Hepatocyte (in vitro differentiated cells): ENCODE measurements around the gene BCL3. TPM values are rescaled to one million over a fixed set of nuclear protein-coding genes. Genes with fewer than 3 reads are reported as not detected.
"Not testable (repeated sequence)": the region's sequence is repeated elsewhere in the genome, so short reads cannot be mapped to it uniquely, and the experiment has no call there.

ENCODE experiments used
- DNase-seq: peaks from one replicate; pipeline ENCODE4 v3.0.0-alpha.2; 2016; ENCODE audit warnings: low spot score
- H2AFZ ChIP-seq: fragments of 200-600 bp; sonication (generic); 2 replicates; pipeline ENCODE4 v1.6.0; 2016; ENCODE audit warnings: antibody characterized with exemption, mild to moderate bottlenecking
- H3K27ac ChIP-seq: fragments of 200-600 bp; sonication (generic); 2 replicates; pipeline ENCODE4 v1.5.1; 2016; ENCODE audit warnings: mild to moderate bottlenecking
- H3K27me3 ChIP-seq: fragments of 200-600 bp; sonication (generic); 2 replicates; pipeline ENCODE4 v1.6.1; 2016
- H3K36me3 ChIP-seq: fragments of 200-600 bp; sonication (generic); replicated peaks from 2 replicates; pipeline ENCODE4 v1.5.1; 2016; ENCODE audit warnings: low read depth; ENCODE audit not compliant: insufficient read depth
- H3K4me1 ChIP-seq: fragments of 200-600 bp; sonication (generic); 2 replicates; pipeline ENCODE4 v1.5.1; 2016; ENCODE audit warnings: mild to moderate bottlenecking, moderate library complexity; ENCODE audit not compliant: insufficient read depth
- H3K4me2 ChIP-seq: fragments of 200-600 bp; sonication (generic); 2 replicates; pipeline ENCODE4 v1.6.0; 2016
- H3K4me3 ChIP-seq: fragments of 200-600 bp; sonication (generic); 2 replicates; pipeline ENCODE4 v1.5.1; 2016; ENCODE audit warnings: mild to moderate bottlenecking
- H3K79me2 ChIP-seq: fragments of 200-600 bp; sonication (generic); 2 replicates; pipeline ENCODE4 v1.6.0; 2017; ENCODE audit warnings: mild to moderate bottlenecking
- H3K9me2 ChIP-seq: fragments of 200-600 bp; sonication (generic); replicated peaks from 2 replicates; pipeline ENCODE4 v1.6.0; 2017; ENCODE audit warnings: mild to moderate bottlenecking; ENCODE audit not compliant: insufficient read depth
- H3K9me3 ChIP-seq: fragments of 200-600 bp; sonication (generic); 2 replicates; pipeline ENCODE4 v1.5.1; 2016; ENCODE audit warnings: low read depth, mild to moderate bottlenecking
- H4K20me1 ChIP-seq: fragments of 200-600 bp; sonication (generic); 2 replicates; pipeline ENCODE4 v1.6.0; 2016; ENCODE audit warnings: mild to moderate bottlenecking; ENCODE audit not compliant: insufficient read depth, poor library complexity, severe bottlenecking
- EZH2 ChIP-seq: fragments of 200-600 bp; sonication (generic); IDR thresholded peaks from 2 replicates; pipeline ENCODE4 v1.6.1; 2016; ENCODE audit warnings: antibody characterized with exemption, mild to moderate bottlenecking, borderline replicate concordance
- EZH2phosphoT487 ChIP-seq: fragments of 200-600 bp; sonication (generic); IDR thresholded peaks from one replicate; pipeline ENCODE4 v1.6.1; 2018; ENCODE audit warnings: antibody characterized with exemption, mild to moderate bottlenecking, low read depth, moderate library complexity; ENCODE audit not compliant: unreplicated experiment, severe bottlenecking
- WGBS: methylation state at CpG from one replicate; pipeline ENCODE4 v1.1.6; 2016; ENCODE audit warnings: low lambda C conversion rate; ENCODE audit errors: missing lambda C conversion rate; 5-methylcytosine and 5-hydroxymethylcytosine counted together
- polyA plus RNA-seq: library from polyadenylated mRNA; unstranded; fragments of >200 nt; fragmentation: Nextera tagmentation; extraction: Ambion mirVana; gene quantifications from 2 replicates; pipeline ENCODE4 v1.2.1, GENCODE V29; 2016
- total RNA-seq: library from RNA; depleted of rRNA; stranded (reverse); fragments of >200 nt; gene quantifications from 2 replicates; pipeline ENCODE4 v1.2.3, GENCODE V29; 2014
- TF ChIP-seq, protein P1 (sequence below): fragments of 200-600 bp; sonication (generic); IDR thresholded peaks from 2 replicates; pipeline ENCODE4 v1.5.1; 2016; ENCODE audit warnings: antibody characterized with exemption, mild to moderate bottlenecking; ENCODE audit not compliant: poor library complexity

Gene BCL3
- total and polyA plus RNA-seq, 2 experiments from 2014 or later, result 6.3 to 45.7 TPM

GRCh38 chr19:44717603-44718002, 30.9 kb upstream of the BCL3 start:
- DNase-seq, result no peak
- Histone ChIP-seq H3K4me1 (peaks cover 14% of the 10 kb centered on the region), H3K36me3 (no peaks in the 10 kb centered on the region), H3K4me3 (no peak overlapping the region), H3K27ac (peak overlapping the region; percentile 95), H4K20me1 (no peaks in the 10 kb centered on the region), H3K9me3 (no peaks in the 10 kb centered on the region), H3K27me3 (no peaks in the 10 kb centered on the region), H3K79me2 (peaks cover 8% of the 10 kb centered on the region), H3K4me2 (no peak overlapping the region), H3K9me2 (no peaks in the 10 kb centered on the region), H2AFZ (no peak overlapping the region)
- no peak for TF ChIP-seq EZH2phosphoT487
- TF ChIP-seq, protein P1, sequence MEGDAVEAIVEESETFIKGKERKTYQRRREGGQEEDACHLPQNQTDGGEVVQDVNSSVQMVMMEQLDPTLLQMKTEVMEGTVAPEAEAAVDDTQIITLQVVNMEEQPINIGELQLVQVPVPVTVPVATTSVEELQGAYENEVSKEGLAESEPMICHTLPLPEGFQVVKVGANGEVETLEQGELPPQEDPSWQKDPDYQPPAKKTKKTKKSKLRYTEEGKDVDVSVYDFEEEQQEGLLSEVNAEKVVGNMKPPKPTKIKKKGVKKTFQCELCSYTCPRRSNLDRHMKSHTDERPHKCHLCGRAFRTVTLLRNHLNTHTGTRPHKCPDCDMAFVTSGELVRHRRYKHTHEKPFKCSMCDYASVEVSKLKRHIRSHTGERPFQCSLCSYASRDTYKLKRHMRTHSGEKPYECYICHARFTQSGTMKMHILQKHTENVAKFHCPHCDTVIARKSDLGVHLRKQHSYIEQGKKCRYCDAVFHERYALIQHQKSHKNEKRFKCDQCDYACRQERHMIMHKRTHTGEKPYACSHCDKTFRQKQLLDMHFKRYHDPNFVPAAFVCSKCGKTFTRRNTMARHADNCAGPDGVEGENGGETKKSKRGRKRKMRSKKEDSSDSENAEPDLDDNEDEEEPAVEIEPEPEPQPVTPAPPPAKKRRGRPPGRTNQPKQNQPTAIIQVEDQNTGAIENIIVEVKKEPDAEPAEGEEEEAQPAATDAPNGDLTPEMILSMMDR, result no peak
- no peak for TF ChIP-seq EZH2
- 95% methylated on average over 6 of the region's 6 CpGs for WGBS

- Histone ChIP-seq H3K27ac (peak overlapping the region; percentile 95), H3K9me3 (no peaks in the 10 kb centered on the region), H3K27me3 (no peaks in the 10 kb centered on the region), H4K20me1 (no peaks in the 10 kb centered on the region), H3K9me2 (no peaks in the 10 kb centered on the region), H2AFZ (peak overlapping the region; percentile 19), H3K4me3 (no peak overlapping the region), H3K4me1 (peaks cover 14% of the 10 kb centered on the region), H3K36me3 (no peaks in the 10 kb centered on the region), H3K79me2 (peaks cover 8% of the 10 kb centered on the region), H3K4me2 (peak overlapping the region; percentile 69)
- 26% methylated on average over 10 of the region's 11 CpGs for WGBS
- TF ChIP-seq EZH2phosphoT487 (no peak), EZH2 (no peak)
- TF ChIP-seq, protein P1, result no peak
- peak; percentile 81 for DNase-seq
Observed at GRCh38 chr19:44718441-44719261, 29.9 kb upstream of the BCL3 start.

DNA sequence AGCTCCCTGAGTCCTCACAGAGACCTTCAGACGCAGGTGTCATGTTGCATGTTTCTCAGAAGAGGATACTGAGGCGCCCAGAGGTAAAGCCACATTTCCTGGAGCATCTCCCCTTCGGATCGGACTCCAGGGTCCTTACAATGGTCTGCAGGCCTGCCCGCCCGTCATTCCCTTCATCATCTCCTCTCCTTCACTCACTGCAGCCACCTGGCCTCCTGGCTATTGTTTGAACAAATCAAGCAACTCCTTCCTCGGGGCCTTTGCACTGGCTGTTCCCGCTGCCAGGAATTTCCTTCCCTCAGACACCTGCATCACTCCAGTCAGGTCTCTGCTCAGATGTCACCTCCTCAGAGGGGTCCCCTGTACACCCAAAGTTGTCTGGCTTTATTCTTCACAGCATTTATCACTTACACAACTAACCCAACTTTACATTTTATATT, 29.2 kb upstream of the BCL3 start:
- Histone ChIP-seq H3K9me2 (no peaks in the 10 kb centered on the region), H3K9me3 (no peaks in the 10 kb centered on the region), H3K4me2 (peak overlapping the region; percentile 69), H4K20me1 (no peaks in the 10 kb centered on the region), H3K4me3 (no peak overlapping the region), H2AFZ (no peak overlapping the region), H3K4me1 (peaks cover 14% of the 10 kb centered on the region), H3K27me3 (no peaks in the 10 kb centered on the region), H3K36me3 (no peaks in the 10 kb centered on the region), H3K79me2 (peaks cover 8% of the 10 kb centered on the region), H3K27ac (peak overlapping the region; percentile 95)
- 68% methylated on average over 8 of the region's 8 CpGs for WGBS
- no peak for TF ChIP-seq EZH2
- TF ChIP-seq, protein P1, result no peak
- no peak for TF ChIP-seq EZH2phosphoT487
- no peak for DNase-seq

- H2AFZ ChIP-seq, DNase-seq, H4K20me1 ChIP-seq, H3K79me2 ChIP-seq, H3K36me3 ChIP-seq, H3K4me2 ChIP-seq, H3K27ac ChIP-seq, H3K4me3 ChIP-seq, H3K9me3 ChIP-seq, H3K27me3 ChIP-seq, H3K9me2 ChIP-seq: not testable (repeated sequence)
- peaks cover 21% of the 10 kb centered on the region for H3K4me1 ChIP-seq
- 92% methylated on average over 9 of the region's 9 CpGs for WGBS
Observed at GRCh38 chr19:44720396-44720795, 28.1 kb upstream of the BCL3 start.
